ENCODE data around the gene KRTAP12-2.
"Not testable (repeated sequence)": the region's sequence is repeated elsewhere in the genome, so short reads cannot be mapped to it uniquely, and the experiment has no call there.

KRTAP12-2 gene

GRCh38 chr21:44657635-44658540 lies 8.8 kb downstream of the KRTAP12-2 start, which contains the start of gene KRTAP12-3:
KRTAP12-3 (plus strand) TSS chr21:44657932; CDS start chr21:44657980, 48 bp downstream.
- peak; percentile 19; the same call in 1 of the 2 replicates for TF ChIP-seq POLR2A (IDR thresholded peaks at IDR 0.05; ENCODE audit: low read depth, low read length)

GRCh38 chr21:44656868-44657267 lies 9.9 kb downstream of the KRTAP12-2 start:
- FAIRE-seq (no peak), DNase-seq (ENCODE audit: insufficient read length, low spot score) (no peak)
- no peak for TF ChIP-seq POLR2A (IDR thresholded peaks at IDR 0.05; ENCODE audit: low read depth, low read length)

More at GRCh38 chr21:44657635-44658540, 8.8 kb downstream of the KRTAP12-2 start, which contains the start of gene KRTAP12-3:
- DNase-seq (ENCODE audit: insufficient read length, low spot score) (no peak), FAIRE-seq (no peak)

GRCh38 chr21:44654576-44655175 lies 12.1 kb downstream of the KRTAP12-2 start, which contains the start of gene KRTAP12-4:
KRTAP12-4 (minus strand) TSS chr21:44654659; CDS start chr21:44654614, 45 bp downstream.
- no peak for TF ChIP-seq POLR2A (IDR thresholded peaks at IDR 0.05; ENCODE audit: low read depth, low read length)
- FAIRE-seq: no peak
- DNase-seq (ENCODE audit: insufficient read length, low spot score): no peak

- no peak for DNase-seq (ENCODE audit: insufficient read length, low spot score)
- no peak for TF ChIP-seq POLR2A (IDR thresholded peaks at IDR 0.05; ENCODE audit: low read depth, low read length)
- FAIRE-seq: no peak
These were observed 12.8 kb downstream of the KRTAP12-2 start for GRCh38 chr21:44653656-44654575.

GRCh38 chr21:44653123-44653522 lies 13.6 kb downstream of the KRTAP12-2 start:
- FAIRE-seq (no peak), DNase-seq (ENCODE audit: insufficient read length, low spot score) (no peak)
- no peak for TF ChIP-seq POLR2A (IDR thresholded peaks at IDR 0.05; ENCODE audit: low read depth, low read length)

GRCh38 chr21:44650973-44651675 lies 15.6 kb downstream of the KRTAP12-2 start:
- TF ChIP-seq POLR2A (IDR thresholded peaks at IDR 0.05; ENCODE audit: low read depth, low read length): no peak
- DNase-seq (ENCODE audit: insufficient read length, low spot score) (no peak), FAIRE-seq (no peak)

GRCh38 chr21:44650265-44650972 lies 16.3 kb downstream of the KRTAP12-2 start:
- DNase-seq (ENCODE audit: insufficient read length, low spot score): no peak
- TF ChIP-seq POLR2A (IDR thresholded peaks at IDR 0.05; ENCODE audit: low read depth, low read length): no peak
- FAIRE-seq: no peak

- no peak for FAIRE-seq
- no peak for DNase-seq (ENCODE audit: insufficient read length, low spot score)
- TF ChIP-seq POLR2A (IDR thresholded peaks at IDR 0.05; ENCODE audit: low read depth, low read length): no peak
These were observed 17.1 kb downstream of the KRTAP12-2 start for GRCh38 chr21:44649521-44650100.

- TF ChIP-seq POLR2A (IDR thresholded peaks at IDR 0.05; ENCODE audit: low read depth, low read length): no peak
- DNase-seq (ENCODE audit: insufficient read length, low spot score): no peak
- no peak for FAIRE-seq
These were observed 18.0 kb downstream of the KRTAP12-2 start for GRCh38 chr21:44648557-44649311.

- DNase-seq (ENCODE audit: insufficient read length, low spot score): no peak
These were observed 19.5 kb downstream of the KRTAP12-2 start for GRCh38 chr21:44647222-44647552.

GRCh38 chr21:44646366-44647221 lies 20.1 kb downstream of the KRTAP12-2 start, which contains the start of gene KRTAP10-11:
KRTAP10-11 (plus strand) TSS chr21:44646414; CDS start chr21:44646459, 45 bp downstream.
- DNase-seq (ENCODE audit: insufficient read length, low spot score); FAIRE-seq: not testable (repeated sequence)

More at GRCh38 chr21:44647222-44647552, 19.5 kb downstream of the KRTAP12-2 start:
- TF ChIP-seq POLR2A (IDR thresholded peaks at IDR 0.05; ENCODE audit: low read depth, low read length): no peak
- FAIRE-seq: no peak
